Measurements from ENCODE around the gene LMBR1.
"Not testable (repeated sequence)": the region's sequence is repeated elsewhere in the genome, so short reads cannot be mapped to it uniquely, and the experiment has no call there.

DNA sequence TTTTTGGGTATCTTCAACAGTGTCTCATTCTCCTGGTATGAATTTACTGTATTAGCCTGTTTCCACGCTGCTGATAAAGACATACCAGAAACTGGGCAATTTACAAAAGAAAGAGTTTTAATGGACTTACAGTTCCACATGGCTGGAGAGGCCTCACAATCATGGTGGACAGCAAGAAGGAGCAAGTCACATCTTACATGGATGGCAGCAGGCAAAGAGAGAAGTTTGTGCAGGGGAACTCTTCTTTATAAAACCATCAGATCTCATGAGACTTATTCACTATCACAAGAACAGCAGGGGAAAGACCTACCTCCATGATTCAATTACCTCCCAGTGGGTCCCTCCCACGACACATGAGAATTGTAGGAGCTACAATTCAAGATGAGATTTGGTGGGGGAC is 31.0 kb downstream of the LMBR1 start:
- TF ChIP-seq, protein P1, sequence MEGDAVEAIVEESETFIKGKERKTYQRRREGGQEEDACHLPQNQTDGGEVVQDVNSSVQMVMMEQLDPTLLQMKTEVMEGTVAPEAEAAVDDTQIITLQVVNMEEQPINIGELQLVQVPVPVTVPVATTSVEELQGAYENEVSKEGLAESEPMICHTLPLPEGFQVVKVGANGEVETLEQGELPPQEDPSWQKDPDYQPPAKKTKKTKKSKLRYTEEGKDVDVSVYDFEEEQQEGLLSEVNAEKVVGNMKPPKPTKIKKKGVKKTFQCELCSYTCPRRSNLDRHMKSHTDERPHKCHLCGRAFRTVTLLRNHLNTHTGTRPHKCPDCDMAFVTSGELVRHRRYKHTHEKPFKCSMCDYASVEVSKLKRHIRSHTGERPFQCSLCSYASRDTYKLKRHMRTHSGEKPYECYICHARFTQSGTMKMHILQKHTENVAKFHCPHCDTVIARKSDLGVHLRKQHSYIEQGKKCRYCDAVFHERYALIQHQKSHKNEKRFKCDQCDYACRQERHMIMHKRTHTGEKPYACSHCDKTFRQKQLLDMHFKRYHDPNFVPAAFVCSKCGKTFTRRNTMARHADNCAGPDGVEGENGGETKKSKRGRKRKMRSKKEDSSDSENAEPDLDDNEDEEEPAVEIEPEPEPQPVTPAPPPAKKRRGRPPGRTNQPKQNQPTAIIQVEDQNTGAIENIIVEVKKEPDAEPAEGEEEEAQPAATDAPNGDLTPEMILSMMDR (IDR thresholded peaks at IDR 0.05): not testable (repeated sequence)
- not testable (repeated sequence) for TF ChIP-seq POLR2A (IDR thresholded peaks at IDR 0.05; ENCODE audit: low read depth)
